ENCODE data around the gene ORC6. TPM values are rescaled to one million over a fixed set of nuclear protein-coding genes. Genes with fewer than 3 reads are reported as not detected.

ORC6 gene
- total RNA-seq, result 15.3 and 21.3 TPM in 2 replicates

GRCh38 chr16:46689365-46690280 is at the start of gene ORC6:
ORC6 (plus strand) TSS chr16:46689659; CDS start chr16:46689706, 47 bp downstream.

GRCh38 chr16:46688654-46689364 is 650 bp upstream of the ORC6 start, which contains the start of gene VPS35:
VPS35 (minus strand) TSS chr16:46689178; CDS start chr16:46689133, 45 bp downstream.

Other genes starting within 250 kb of the ORC6 start
- 27.0 and 33.0 TPM in 2 replicates for gene SHCBP1, start 68.3 kb upstream of the ORC6 start, total RNA-seq
- gene VPS35, start 481 bp upstream of the ORC6 start, total RNA-seq, result 99.7 and 118 TPM in 2 replicates
- under 0.01 and 0.30 TPM in 2 replicates for gene MYLK3, start 58.7 kb downstream of the ORC6 start, total RNA-seq
- 8.1 and 13.7 TPM in 2 replicates for gene C16orf87, start 141.5 kb downstream of the ORC6 start, total RNA-seq
- gene GPT2, start 194.7 kb downstream of the ORC6 start, total RNA-seq, result 11.0 and 25.7 TPM in 2 replicates

Data from epithelial cell of umbilical artery (primary cell).